Measurements from ENCODE around the gene CTXND1. TPM values are rescaled to one million over a fixed set of nuclear protein-coding genes. Genes with fewer than 3 reads are reported as not detected.

The CTXND1 gene
- total and polyA plus RNA-seq, 2 of the 8 experiments (the other 6 are each of a cell fraction or from before 2014, with no cell fraction given), result 0.03 TPM; not detected in 1

GRCh38 chr15:80184554-80184953 lies 67.5 kb downstream of the CTXND1 start:
- no peak overlapping the region for H3K14ac ChIP-seq (ENCODE audit: insufficient read length)
- H2AK5ac ChIP-seq (ENCODE audit: low read depth, low read length), result no peak overlapping the region
- H4K8ac ChIP-seq (ENCODE audit: extremely low read depth, insufficient read depth, low read length), result no peak overlapping the region
- no peak overlapping the region for H3K18ac ChIP-seq (ENCODE audit: extremely low read depth, low read length)
- no peaks in the 10 kb centered on the region for H3K27me3 ChIP-seq (replicated peaks in 1 of 4; ENCODE audit: control insufficient read depth in 3 of 4, extremely low read depth in 1 of 4, insufficient read depth in 3 of 4, low read length in 3 of 4)
- no peaks in the 10 kb centered on the region for H3K79me1 ChIP-seq (ENCODE audit: low read depth, low read length)
- FAIRE-seq, result no peak
- no peak overlapping the region for H2BK5ac ChIP-seq (ENCODE audit: low read depth, low read length)
- H3K27ac ChIP-seq (ENCODE audit: low read depth, low read length), result no peak overlapping the region
- no peak overlapping the region for H3K4ac ChIP-seq (replicated peaks; ENCODE audit: insufficient read length, low read depth, low read length)
- no peaks in the 10 kb centered on the region for H3K79me2 ChIP-seq (ENCODE audit: control insufficient read depth in 1 of 2, insufficient read depth in 2 of 2, low read length in 2 of 2)
- H2BK20ac ChIP-seq (ENCODE audit: low read length), result no peak overlapping the region
- no peak overlapping the region for H3K23ac ChIP-seq (ENCODE audit: insufficient read length)
- H4K5ac ChIP-seq (ENCODE audit: insufficient read length, low read depth, low read length), result no peak overlapping the region
- ChIA-PET CTCF (ENCODE audit: partially characterized antibody) (interaction anchor here (0.7 to 1.6 kb wide), 5 partner anchors 10 to 124 kb away, joined by 3 to 7 read pairs (median 4); no protein-coding TSS in a partner anchor), POLR2A (ENCODE audit: partially characterized antibody) (no interaction called here)
- WGBS, 2 experiments (ENCODE audit: extremely low coverage in 1 of 2, insufficient coverage in 1 of 2, insufficient read length in 1 of 2, insufficient replicate concordance in 2 of 2, low coverage in 1 of 2, low lambda C conversion rate in 2 of 2, missing lambda C conversion rate in 1 of 2), result 83% methylated on average over 7 of the region's 7 CpGs; no CpG with 5 or more reads in 1 of the 2 experiments
- H2AFZ ChIP-seq (ENCODE audit: low read length), result no peak overlapping the region
- no peak overlapping the region for H3K56ac ChIP-seq (replicated peaks; ENCODE audit: insufficient read length, low read depth, low read length)
- no peak for DNase-seq (ENCODE audit: low read depth in 1 of 2, low spot score in 2 of 2)
- H3K9me3 ChIP-seq (ENCODE audit: insufficient read depth in 2 of 2, low read depth in 1 of 2, low read length in 1 of 2), result no peaks in the 10 kb centered on the region
- peaks cover 0 to 7% (median 2%) of the 10 kb centered on the region in 4 experiments; a peak in 3 of 8 replicates for H3K36me3 ChIP-seq (ENCODE audit: control insufficient read depth in 2 of 4, insufficient read depth in 4 of 4, low read length in 3 of 4)
- H3K4me2 ChIP-seq (ENCODE audit: insufficient read depth in 1 of 2, low read depth in 2 of 2, low read length in 2 of 2), result no peak overlapping the region
- no peak overlapping the region for H4K91ac ChIP-seq (replicated peaks; ENCODE audit: insufficient read length, low read length)
- no peak overlapping the region for H2BK12ac ChIP-seq (ENCODE audit: low read depth, low read length)
- no peak for TF ChIP-seq SAP30 (IDR thresholded peaks at IDR 0.05; ENCODE audit: insufficient read depth, insufficient replicate concordance, low read length)
- TF ChIP-seq RFX5 (IDR thresholded peaks at IDR 0.05; ENCODE audit: borderline replicate concordance, low read depth, low read length), result no peak
- TF ChIP-seq TCF12 (IDR thresholded peaks at IDR 0.05; ENCODE audit: low read depth, low read length), result no peak
- no peak for TF ChIP-seq PHF8 (conservative IDR thresholded peaks at IDR 0.05; ENCODE audit: low read depth, low read length)
- no peak for TF ChIP-seq RAD21 (IDR thresholded peaks at IDR 0.05 in 1 of 2, conservative IDR thresholded peaks at IDR 0.05 in 1 of 2; ENCODE audit: low read depth in 2 of 2, low read length in 2 of 2)
- no peak for TF ChIP-seq CBX5 (IDR thresholded peaks at IDR 0.05; ENCODE audit: low read depth, low read length)
- no peak for TF ChIP-seq CTCF (IDR thresholded peaks at IDR 0.05; ENCODE audit: control extremely low read depth in 1 of 3, insufficient read depth in 1 of 3, low read depth in 1 of 3, low read length in 3 of 3)
- no peak for TF ChIP-seq GTF2F1 (IDR thresholded peaks at IDR 0.05; ENCODE audit: borderline replicate concordance, low read depth, low read length)
- TF ChIP-seq ATF3 (IDR thresholded peaks at IDR 0.05; ENCODE audit: insufficient read depth, low read depth, low read length), result no peak
- H3K23me2 ChIP-seq (ENCODE audit: low read depth, low read length), result no peaks in the 10 kb centered on the region
- no peaks in the 10 kb centered on the region for H4K20me1 ChIP-seq (replicated peaks in 1 of 2; ENCODE audit: control insufficient read depth in 1 of 2, insufficient read depth in 2 of 2, low read length in 2 of 2)
- no peak overlapping the region for H3K4me3 ChIP-seq (ENCODE audit: extremely low read depth in 1 of 4, insufficient read depth in 2 of 4, low read depth in 3 of 4, low read length in 4 of 4)
- no peak overlapping the region for H2BK15ac ChIP-seq (ENCODE audit: low read length)
- H3K4me1 ChIP-seq (replicated peaks in 1 of 4; ENCODE audit: control insufficient read depth in 3 of 4, insufficient read depth in 4 of 4, low read length in 3 of 4), result no peaks in the 10 kb centered on the region
- H3K9ac ChIP-seq (replicated peaks in 1 of 4; ENCODE audit: extremely low read depth in 1 of 4, low read depth in 3 of 4, low read length in 3 of 4), result no peak overlapping the region
- H2BK120ac ChIP-seq (replicated peaks; ENCODE audit: low read depth, low read length), result no peak overlapping the region

Data from H1 (cell line).